DOHH2 (cell line): Measurements from ENCODE around the gene NOP53.

Experiments used
- CTCF ChIP-seq: fragments of 200-600 bp; sonication (generic); IDR thresholded peaks from one replicate; pipeline ENCODE4 v1.5.1; 2014; ENCODE audit warnings: antibody characterized with exemption, mild to moderate bottlenecking, low read depth, low read length; ENCODE audit not compliant: poor library complexity, severe bottlenecking
- EZH2phosphoT487 ChIP-seq: fragments of 200-600 bp; sonication (generic); IDR thresholded peaks from 2 replicates; pipeline ENCODE4 v1.6.1; 2017; ENCODE audit warnings: borderline replicate concordance, mild to moderate bottlenecking, antibody characterized with exemption, low read length, moderate library complexity, mixed read lengths

- TF ChIP-seq EZH2phosphoT487 = no peak
- TF ChIP-seq CTCF = no peak
These were observed 28.9 kb upstream of the NOP53 start for GRCh38 chr19:47716270-47716937.
